Thyroid gland (tissue), 4 donors: ENCODE measurements around the gene AK1. TPM values are rescaled to one million over a fixed set of nuclear protein-coding genes. Genes with fewer than 3 reads are reported as not detected.

ENCODE experiments used
- DNase-seq, 2 donors: peaks; one replicate each; pipeline ENCODE4 v3.0.0-alpha.2; 2019
- H3K27ac ChIP-seq, 3 donors: fragments of 200-600 bp; sonication (generic); 1 replicate in 2 of 3; 2 replicates in 1 of 3; pipeline ENCODE4 v1.5.1; 2016 to 2019; ENCODE audit warnings: mild to moderate bottlenecking in 1 of 3, moderate library complexity in 1 of 3
- H3K27me3 ChIP-seq: fragments of 200-600 bp; sonication (generic); one replicate; pipeline ENCODE4 v1.5.1; 2019
- H3K36me3 ChIP-seq, 2 donors: fragments of 200-600 bp; sonication (generic); one replicate each; pipeline ENCODE4 v1.5.1; 2016 to 2019
- H3K4me1 ChIP-seq, 2 donors: fragments of 200-600 bp; sonication (generic); one replicate each; pipeline ENCODE4 v1.5.1; 2017 to 2019
- H3K4me3 ChIP-seq, 3 donors: fragments of 200-600 bp; sonication (generic); replicated peaks in 1 of 3; 1 replicate in 2 of 3; 2 replicates in 1 of 3; pipeline ENCODE4 v1.5.1; 2016; ENCODE audit warnings: mild to moderate bottlenecking in 1 of 3
- H3K9me3 ChIP-seq: fragments of 200-600 bp; sonication (generic); one replicate; pipeline ENCODE4 v1.5.1; 2017
- POLR2A ChIP-seq, 2 donors: fragments of 450-650 bp; IDR thresholded peaks; one replicate each; pipeline ENCODE4 v1.6.1; 2017; ENCODE audit warnings: antibody characterized with exemption in 2 of 2, mild to moderate bottlenecking in 2 of 2, moderate library complexity in 1 of 2
- WGBS, 2 donors: methylation state at CpG; one replicate each; pipeline ENCODE4 v1.1.5; 2017; 5-methylcytosine and 5-hydroxymethylcytosine counted together
- intact Hi-C: fragments of 100-400 bp; cut with DNase I; formaldehyde crosslinking; loops from one replicate; pipeline ENCODE4 v1.15.1; 2023
- total RNA-seq, 4 donors: library from RNA; depleted of rRNA; stranded (reverse); fragments of >200 nt; gene quantifications; one replicate each; pipeline ENCODE4 v1.2.3, GENCODE V29; 2016
- TF ChIP-seq, protein P1 (sequence below), 6 experiments: fragments of 200-600 bp in 3 of 6; fragments of 450-650 bp in 3 of 6; sonication (generic) in 3 of 6; IDR thresholded peaks; one replicate each; pipeline ENCODE4 v1.5.1; 2016 to 2019; ENCODE audit warnings: antibody characterized with exemption in 6 of 6, mild to moderate bottlenecking in 2 of 6, inconsistent platforms in 1 of 6, moderate library complexity in 1 of 6

Gene AK1
- total RNA-seq, 4 donors from 2014 or later: 56.3 to 98.9 (median 86.3) TPM

DNA sequence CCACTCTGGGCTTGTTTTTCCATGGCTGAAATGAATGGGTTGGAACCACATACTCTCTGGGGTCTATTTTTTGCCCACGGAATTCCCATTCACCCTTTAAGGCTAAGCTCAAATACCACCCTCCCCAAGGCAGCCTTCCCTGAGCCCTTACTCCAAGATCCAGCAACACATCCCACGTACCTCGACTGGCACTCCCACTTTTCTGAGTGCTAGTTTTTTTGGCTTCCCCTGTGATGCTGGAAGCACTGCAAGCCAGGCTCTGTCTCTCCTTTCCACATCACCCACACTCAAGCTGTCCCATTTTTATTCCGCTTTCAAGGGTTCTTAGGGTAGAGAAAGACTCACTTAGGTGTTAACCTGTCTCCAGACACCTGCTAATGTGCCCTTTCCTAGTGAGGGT is 15.9 kb upstream of the AK1 start:
- Histone ChIP-seq H3K4me1 (peaks cover 7 to 11% of the 10 kb centered on the region in 2 donors), H3K27me3 (no peaks in the 10 kb centered on the region), H3K27ac (no peak overlapping the region), H3K9me3 (no peaks in the 10 kb centered on the region), H3K36me3 (peaks cover 35 to 42% of the 10 kb centered on the region in 2 donors), H3K4me3 (no peak overlapping the region)
- intact Hi-C loops: no loop called here
- 91 to 98% methylated on average over 4 of the region's 4 CpGs for WGBS, 2 donors
- DNase-seq: no peak
- TF ChIP-seq, protein P1, sequence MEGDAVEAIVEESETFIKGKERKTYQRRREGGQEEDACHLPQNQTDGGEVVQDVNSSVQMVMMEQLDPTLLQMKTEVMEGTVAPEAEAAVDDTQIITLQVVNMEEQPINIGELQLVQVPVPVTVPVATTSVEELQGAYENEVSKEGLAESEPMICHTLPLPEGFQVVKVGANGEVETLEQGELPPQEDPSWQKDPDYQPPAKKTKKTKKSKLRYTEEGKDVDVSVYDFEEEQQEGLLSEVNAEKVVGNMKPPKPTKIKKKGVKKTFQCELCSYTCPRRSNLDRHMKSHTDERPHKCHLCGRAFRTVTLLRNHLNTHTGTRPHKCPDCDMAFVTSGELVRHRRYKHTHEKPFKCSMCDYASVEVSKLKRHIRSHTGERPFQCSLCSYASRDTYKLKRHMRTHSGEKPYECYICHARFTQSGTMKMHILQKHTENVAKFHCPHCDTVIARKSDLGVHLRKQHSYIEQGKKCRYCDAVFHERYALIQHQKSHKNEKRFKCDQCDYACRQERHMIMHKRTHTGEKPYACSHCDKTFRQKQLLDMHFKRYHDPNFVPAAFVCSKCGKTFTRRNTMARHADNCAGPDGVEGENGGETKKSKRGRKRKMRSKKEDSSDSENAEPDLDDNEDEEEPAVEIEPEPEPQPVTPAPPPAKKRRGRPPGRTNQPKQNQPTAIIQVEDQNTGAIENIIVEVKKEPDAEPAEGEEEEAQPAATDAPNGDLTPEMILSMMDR (IDR thresholded peaks at IDR 0.05): no peak
- no peak for TF ChIP-seq POLR2A (IDR thresholded peaks at IDR 0.05)

DNA sequence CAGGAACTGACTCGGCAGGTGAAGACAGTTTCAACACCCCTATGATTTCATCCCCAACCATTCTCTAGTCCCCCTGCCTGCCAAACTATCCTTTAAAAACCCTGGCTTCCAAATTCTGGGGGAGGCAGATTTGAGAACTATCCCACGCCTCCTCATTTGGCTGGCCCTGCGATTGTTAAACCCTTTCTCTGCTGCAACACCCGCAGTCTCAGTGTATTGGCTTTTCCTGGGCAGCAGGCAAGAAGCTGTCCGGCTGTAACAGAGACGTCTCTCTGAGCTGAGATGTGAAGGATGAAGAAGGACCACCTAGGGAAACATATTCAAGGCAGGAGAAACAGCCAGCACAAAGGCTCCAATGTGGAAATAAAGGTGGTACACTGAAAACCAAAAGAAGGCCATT is 15.4 kb upstream of the AK1 start:
- H3K36me3 ChIP-seq: peaks cover 35 to 42% of the 10 kb centered on the region in 2 donors

DNA sequence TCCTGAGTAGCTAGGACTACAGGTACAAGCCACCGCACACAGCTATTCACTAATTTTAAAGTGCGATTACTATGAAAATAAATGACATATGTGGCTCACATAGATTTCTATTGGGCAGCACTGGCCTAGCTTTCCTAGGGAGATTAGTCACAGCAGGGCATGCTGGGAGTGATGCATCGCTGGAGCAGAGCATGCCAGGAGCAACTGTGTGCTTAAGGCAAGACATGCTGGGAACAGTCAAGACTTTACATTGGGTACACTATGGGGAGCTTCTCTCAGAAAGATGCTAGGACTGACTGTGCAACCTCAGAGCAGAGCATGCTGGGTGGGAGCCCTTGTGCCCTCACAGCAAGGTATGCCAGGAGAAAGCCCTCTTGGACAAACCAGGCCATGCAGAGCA is 12.6 kb upstream of the AK1 start:
- TF ChIP-seq, protein P1 (IDR thresholded peaks at IDR 0.05): no peak
- no peak for TF ChIP-seq POLR2A (IDR thresholded peaks at IDR 0.05)
- Histone ChIP-seq H3K4me3 (no peak overlapping the region), H3K27ac (no peak overlapping the region), H3K9me3 (no peaks in the 10 kb centered on the region), H3K36me3 (peaks cover 37 to 42% of the 10 kb centered on the region in 2 donors), H3K4me1 (peaks cover 0 to 10% of the 10 kb centered on the region in 2 donors), H3K27me3 (no peaks in the 10 kb centered on the region)
- intact Hi-C loops: no loop called here
- DNase-seq: no peak
- 94 to 97% methylated on average over 3 of the region's 3 CpGs for WGBS, 2 donors

More for the DNA sequence above, 15.4 kb upstream of the AK1 start:
- H3K27ac ChIP-seq: no peak overlapping the region
- H3K4me1 ChIP-seq: peaks cover 5 to 13% of the 10 kb centered on the region in 2 donors
- intact Hi-C loops: no loop called here
- no peaks in the 10 kb centered on the region for H3K9me3 ChIP-seq
- no peak overlapping the region for H3K4me3 ChIP-seq
- no peak for DNase-seq
- no peak for TF ChIP-seq POLR2A (IDR thresholded peaks at IDR 0.05)
- TF ChIP-seq, protein P1 (IDR thresholded peaks at IDR 0.05): no peak
- H3K27me3 ChIP-seq: no peaks in the 10 kb centered on the region
- WGBS, 2 donors: 88 to 89% methylated on average over 6 of the region's 6 CpGs

DNA sequence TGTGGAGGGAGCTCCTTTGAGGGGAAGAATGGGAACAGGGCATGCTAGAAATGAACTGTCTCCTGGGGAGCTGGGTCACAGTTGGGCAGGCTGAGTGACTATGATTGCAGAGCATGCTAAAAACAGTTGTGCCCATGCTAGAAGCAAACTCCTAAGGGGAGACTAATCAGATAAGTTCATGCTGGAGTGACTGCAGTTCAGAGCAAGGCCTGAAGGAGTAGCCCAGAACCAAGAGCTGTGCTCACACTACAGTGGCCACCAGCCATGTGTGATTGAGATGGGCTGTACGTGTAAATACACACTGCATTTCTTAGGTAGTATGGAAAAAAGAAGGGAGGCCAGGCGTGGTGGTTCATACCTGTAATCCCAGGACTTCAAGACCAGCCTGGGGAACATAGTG is 10.3 kb upstream of the AK1 start:
- 57 to 75% methylated on average over 2 of the region's 2 CpGs for WGBS, 2 donors
- Histone ChIP-seq H3K27me3 (no peaks in the 10 kb centered on the region), H3K27ac (no peak overlapping the region), H3K4me3 (no peak overlapping the region), H3K9me3 (no peaks in the 10 kb centered on the region), H3K36me3 (peaks cover 17 to 22% of the 10 kb centered on the region in 2 donors), H3K4me1 (peaks cover 0 to 22% of the 10 kb centered on the region in 2 donors)
- DNase-seq: peak; percentile 45 to 46
- TF ChIP-seq POLR2A (IDR thresholded peaks at IDR 0.05): no peak
- TF ChIP-seq, protein P1 (IDR thresholded peaks at IDR 0.05): peak in 3 of 6 experiments; percentile 34 to 54 (median 43)
- intact Hi-C loops: no loop called here

DNA sequence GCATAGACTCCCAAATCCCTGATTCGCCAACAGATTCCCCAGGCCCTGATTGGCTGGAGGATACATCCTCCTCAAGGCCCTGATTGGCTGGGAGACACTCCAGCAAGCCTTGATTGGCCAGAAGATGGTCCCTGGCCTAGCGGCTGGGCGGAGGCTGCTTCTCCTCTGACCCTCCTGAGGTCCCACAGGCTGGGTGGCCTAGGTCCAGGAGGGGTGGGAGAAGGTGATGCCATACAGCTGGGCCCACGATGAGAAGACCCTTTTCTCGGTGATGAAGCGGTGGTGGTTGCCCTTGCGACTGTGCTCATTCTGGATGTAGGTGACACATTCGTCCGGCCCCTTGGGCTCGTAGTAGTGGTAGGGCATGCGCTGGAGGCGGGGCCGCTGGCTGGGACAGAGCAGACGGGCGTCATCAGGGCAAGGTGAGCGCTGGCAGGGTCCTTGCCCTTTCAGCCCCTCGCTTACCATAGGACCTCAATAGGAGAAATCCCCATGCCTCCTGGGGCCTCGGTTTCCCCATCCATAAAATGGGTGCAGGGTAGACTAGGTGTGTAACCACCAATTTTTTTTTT is 9.0 kb upstream of the AK1 start:
- TF ChIP-seq POLR2A (IDR thresholded peaks at IDR 0.05): no peak
- TF ChIP-seq, protein P1 (IDR thresholded peaks at IDR 0.05): no peak
- intact Hi-C loops: no loop called here
- H3K4me1 ChIP-seq: peaks cover 0 to 22% of the 10 kb centered on the region in 2 donors
- 97 to 98% methylated on average over 14 to 17 of the region's 18 CpGs for WGBS, 2 donors
- no peaks in the 10 kb centered on the region for H3K9me3 ChIP-seq
- no peak for DNase-seq
- H3K27ac ChIP-seq: no peak overlapping the region
- H3K4me3 ChIP-seq: no peak overlapping the region
- peaks cover 14 to 20% of the 10 kb centered on the region in 2 donors for H3K36me3 ChIP-seq
- no peaks in the 10 kb centered on the region for H3K27me3 ChIP-seq
